ENCODE results near the gene PDE5A.
"Not testable (repeated sequence)": the region's sequence is repeated elsewhere in the genome, so short reads cannot be mapped to it uniquely, and the experiment has no call there.

PDE5A gene

DNA sequence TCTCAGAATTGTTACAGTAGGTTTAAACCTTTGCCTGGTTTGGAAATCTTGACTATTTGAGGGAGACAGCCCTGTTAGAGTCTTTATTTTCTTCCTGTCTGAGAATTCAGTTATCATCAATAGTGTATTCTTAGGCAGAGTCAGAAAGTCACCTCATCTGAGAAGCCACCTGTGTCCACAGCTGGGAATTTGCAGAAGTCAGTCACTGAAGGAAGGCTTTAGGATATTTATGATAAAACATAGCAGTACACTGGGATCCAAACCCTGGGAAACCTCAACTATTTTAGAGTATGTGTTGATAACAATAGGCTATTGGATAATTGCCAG is 157.9 kb downstream of the PDE5A start:
- not testable (repeated sequence) for DNase-seq (ENCODE audit: low read depth)

DNA sequence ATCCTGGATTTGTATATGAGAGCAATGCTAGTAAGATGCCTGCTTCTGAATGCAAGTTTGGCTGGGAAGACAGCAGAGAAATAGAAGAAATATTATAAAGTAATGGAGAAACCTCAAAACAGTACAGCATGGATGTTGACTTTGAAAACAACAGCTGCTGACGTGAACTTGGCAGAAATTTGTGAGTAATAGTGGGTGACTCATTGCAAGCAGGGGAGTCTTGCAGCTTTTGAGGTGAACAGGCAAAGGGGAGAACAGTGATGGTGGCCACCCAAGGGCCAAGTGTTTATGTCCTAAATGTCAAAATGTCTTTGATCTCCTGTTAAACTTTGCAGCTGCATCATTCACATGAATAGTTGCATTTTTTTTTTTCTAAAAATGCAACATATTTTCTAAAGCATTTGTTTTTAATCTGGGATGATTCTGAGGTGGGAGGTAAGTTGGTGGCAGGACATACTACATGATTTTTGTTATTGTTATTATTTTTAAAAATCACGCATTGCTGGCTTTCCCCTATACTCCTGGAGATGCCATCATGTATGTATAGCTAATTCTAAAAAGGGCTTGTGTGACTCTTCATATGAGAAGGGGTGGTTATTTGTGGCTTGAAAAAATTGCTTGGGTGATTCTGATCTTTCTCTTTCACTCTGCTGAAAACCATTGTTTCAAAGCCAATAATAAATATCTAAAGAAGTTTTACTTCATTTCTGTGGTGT is 158.4 kb downstream of the PDE5A start:
- peak; percentile 13 for DNase-seq (ENCODE audit: low read depth)

DNA sequence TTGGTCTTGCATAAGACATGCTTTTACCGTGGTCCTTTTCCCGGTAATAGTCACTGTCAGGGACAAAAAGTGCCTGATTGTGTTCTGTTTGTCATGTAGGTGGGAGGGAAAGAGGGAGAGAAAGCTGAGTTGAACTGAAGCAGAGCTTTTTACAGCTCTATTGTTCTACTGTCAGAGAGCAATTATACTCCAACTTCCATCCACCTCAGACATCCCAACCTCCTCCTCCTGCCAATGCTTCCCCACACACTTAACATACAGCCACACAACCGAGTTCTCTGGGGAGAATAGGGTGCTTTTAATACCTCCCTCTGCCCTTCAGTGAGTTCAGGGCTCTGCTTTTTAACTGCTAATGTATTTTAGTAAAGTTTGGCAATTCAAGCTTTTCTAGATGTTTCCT is 159.6 kb downstream of the PDE5A start:
- DNase-seq (ENCODE audit: low read depth) = not testable (repeated sequence)

DNA sequence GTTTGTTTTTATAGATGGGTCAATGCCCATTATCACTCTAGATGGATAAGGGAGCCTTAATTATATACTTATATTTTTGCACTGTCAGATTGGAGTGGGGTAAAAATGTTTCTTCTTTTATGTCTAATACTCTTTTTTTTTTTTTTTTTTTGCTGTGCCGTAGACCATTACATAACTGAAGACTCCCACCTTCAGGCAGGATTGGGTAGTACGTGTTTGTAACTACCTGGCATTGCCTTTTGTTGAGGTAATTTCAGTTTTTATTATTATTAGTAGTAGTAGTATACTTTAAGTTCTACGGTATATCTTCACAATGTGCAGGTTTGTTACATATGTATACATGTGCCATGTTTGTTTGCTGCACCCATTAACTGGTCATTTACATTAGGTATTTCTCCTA is 165.9 kb downstream of the PDE5A start:
- not testable (repeated sequence) for DNase-seq (ENCODE audit: low read depth)

DNA sequence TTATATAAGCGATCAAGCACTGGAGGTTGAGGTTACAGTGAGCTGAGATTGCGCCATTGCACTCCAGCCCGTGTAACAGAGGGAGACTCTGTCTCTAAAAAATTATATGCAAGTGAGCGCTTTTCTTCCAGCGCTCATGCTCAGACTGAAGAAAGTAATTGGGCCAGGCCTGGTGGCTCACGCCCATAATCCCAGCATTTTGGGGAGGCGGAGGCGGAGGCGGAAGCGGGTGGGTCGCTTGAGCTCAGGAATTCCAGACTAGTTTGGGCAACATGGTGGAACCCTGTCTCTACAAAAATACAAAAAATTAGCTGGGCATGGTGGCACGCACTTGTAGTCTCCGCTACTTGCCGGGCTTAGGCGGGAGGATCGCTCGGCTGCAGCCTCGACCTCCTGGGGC is 172.9 kb downstream of the PDE5A start:
- DNase-seq (ENCODE audit: low read depth) = not testable (repeated sequence)

DNA sequence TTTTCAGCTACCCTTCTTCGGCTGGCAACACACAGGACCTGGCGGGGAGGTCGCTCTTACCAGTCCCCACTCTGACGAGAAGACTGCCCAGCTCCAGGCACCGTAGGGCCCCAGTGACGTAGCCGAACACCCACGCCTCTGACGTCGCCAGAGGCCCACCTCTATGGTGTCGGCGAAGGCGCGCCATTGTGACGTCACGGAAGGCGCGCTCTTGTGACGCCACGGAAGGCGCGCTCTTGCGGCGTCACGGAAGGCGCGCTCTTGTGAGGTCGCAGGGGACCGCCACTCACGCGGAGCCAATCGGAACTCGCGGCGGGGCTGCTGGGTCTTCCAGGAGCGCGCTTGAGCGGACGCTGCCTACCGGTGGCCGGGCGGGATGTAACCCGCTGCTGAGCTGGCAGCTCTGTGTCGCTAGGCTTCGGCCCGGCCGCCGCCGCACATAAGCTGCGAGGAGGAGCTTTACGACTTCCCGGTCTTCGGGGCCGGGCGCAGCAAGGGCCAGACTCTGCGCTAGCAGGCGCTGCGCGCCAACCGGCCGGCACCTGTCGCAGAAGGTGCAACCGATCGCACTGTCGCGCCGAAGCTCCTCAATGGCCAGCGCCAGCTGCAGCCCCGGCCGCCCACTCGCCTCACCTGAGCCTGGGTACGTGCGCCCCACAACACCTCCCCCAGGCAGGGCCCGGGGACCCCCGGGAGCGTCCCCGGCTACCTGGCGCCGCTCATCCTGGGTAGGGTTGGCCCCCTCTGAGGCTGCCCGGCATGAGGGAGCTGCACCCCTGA is 173.9 kb downstream of the PDE5A start:
- DNase-seq (ENCODE audit: low read depth) = peak; percentile 64

DNA sequence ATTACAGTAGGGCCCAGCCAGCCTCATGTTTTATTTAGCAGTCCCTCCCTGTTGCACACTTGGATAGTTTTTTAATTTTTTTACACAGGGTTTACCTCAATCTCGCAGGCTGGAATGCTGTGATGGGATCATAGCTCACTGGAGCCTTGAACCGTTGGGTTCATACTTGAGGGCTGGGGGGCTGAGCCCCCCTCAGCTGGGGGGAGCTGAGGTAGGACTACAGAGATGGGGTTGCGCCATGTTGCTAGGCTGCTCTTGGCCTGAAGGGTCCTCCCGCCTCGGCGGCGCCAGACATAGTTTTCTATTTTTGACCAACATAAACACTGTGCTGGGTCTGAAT is 174.5 kb downstream of the PDE5A start:
- DNase-seq (ENCODE audit: low read depth) = peak; percentile 5

DNA sequence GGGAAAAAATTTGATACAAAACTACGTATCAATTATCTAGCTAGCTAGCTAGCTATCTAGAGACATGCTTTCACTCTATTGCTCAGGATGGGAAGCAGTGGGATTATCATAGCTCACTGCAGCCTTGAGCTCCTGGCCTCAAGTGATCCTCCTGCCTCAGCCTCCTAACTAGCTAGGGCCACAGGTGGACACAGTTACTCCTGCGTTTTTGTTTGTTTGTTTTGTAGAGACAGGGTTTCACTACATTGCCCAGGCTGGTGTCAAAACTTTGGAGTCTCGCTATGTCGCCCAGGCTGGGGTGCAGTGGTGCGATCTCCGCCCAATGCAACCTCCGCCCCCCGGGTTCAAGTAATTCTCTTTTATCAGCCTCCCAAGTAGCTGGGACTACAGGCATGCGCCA is 175.3 kb downstream of the PDE5A start:
- not testable (repeated sequence) for DNase-seq (ENCODE audit: low read depth)

DNA sequence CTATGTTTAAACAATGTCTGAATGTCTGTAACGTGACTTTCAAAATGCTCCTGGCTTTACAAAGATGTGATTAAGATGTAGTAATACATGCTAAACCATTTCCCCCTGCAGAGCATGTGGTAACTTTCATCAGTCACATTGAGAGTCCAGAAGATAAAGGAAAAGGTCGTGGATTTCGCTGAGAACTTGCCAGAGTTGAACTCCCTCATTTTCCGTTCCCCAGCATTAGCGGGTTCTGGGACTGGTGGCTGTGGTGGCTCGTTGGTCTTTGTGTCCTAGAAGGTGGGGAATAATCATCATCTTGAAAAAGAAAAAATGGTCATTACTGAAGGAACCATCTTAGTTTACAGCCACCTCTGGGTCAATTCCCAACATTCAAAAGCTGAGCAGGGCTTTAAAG is 178.8 kb downstream of the PDE5A start:
- DNase-seq (ENCODE audit: low read depth) = not testable (repeated sequence)
